Karpas-422 (cell line): ENCODE results near the gene GPR162. TPM values are rescaled to one million over a fixed set of nuclear protein-coding genes. Genes with fewer than 3 reads are reported as not detected.
A peak's percentile ranks its signal among the peaks of the same experiment; 100 is the strongest.

Experiments used
- DNase-seq: peaks from one replicate; pipeline ENCODE4 v3.0.0-alpha.2; 2015
- H2AFZ ChIP-seq: fragments of 200-600 bp; sonication (generic); 2 replicates; pipeline ENCODE4 v1.6.1; 2014; ENCODE audit warnings: antibody characterized with exemption, low read length, mixed read lengths
- H3K27ac ChIP-seq: fragments of 200-600 bp; sonication (generic); 2 replicates; pipeline ENCODE4 v1.5.1; 2014; ENCODE audit warnings: mild to moderate bottlenecking, low read length, moderate library complexity
- H3K27me3 ChIP-seq: fragments of 200-600 bp; sonication (generic); 2 replicates; pipeline ENCODE4 v1.6.1; 2014; ENCODE audit warnings: low read length, mixed read lengths
- H3K36me3 ChIP-seq: fragments of 200-600 bp; sonication (generic); 2 replicates; pipeline ENCODE4 v1.6.1; 2014; ENCODE audit warnings: low read length, mixed read lengths; ENCODE audit not compliant: insufficient read depth
- H3K4me1 ChIP-seq: fragments of 200-600 bp; sonication (generic); 2 replicates; pipeline ENCODE4 v1.6.1; 2014; ENCODE audit warnings: mild to moderate bottlenecking, low read length, mixed read lengths
- H3K4me2 ChIP-seq: fragments of 200-600 bp; sonication (generic); 2 replicates; pipeline ENCODE4 v1.6.1; 2014; ENCODE audit warnings: low read length, low read depth, mild to moderate bottlenecking; ENCODE audit not compliant: poor library complexity, severe bottlenecking
- H3K4me3 ChIP-seq: fragments of 200-600 bp; sonication (generic); 2 replicates; pipeline ENCODE4 v1.5.1; 2014; ENCODE audit warnings: mild to moderate bottlenecking, antibody characterized with exemption, low read length, mixed read lengths
- H3K79me2 ChIP-seq: fragments of 200-600 bp; sonication (generic); 2 replicates; pipeline ENCODE4 v1.6.1; 2014; ENCODE audit warnings: mild to moderate bottlenecking, low read length, mixed read lengths
- H3K9ac ChIP-seq: fragments of 200-600 bp; sonication (generic); 2 replicates; pipeline ENCODE4 v1.6.0; 2014; ENCODE audit warnings: low read length
- H3K9me2 ChIP-seq: fragments of 200-600 bp; sonication (generic), shearing (Covaris generic); replicated peaks from 2 replicates; pipeline ENCODE4 v1.6.0; 2014; ENCODE audit warnings: mild to moderate bottlenecking, low read length, moderate library complexity; ENCODE audit not compliant: insufficient read depth
- H3K9me3 ChIP-seq: fragments of 300-700, 200-600 bp; sonication (generic); 2 replicates; pipeline ENCODE4 v1.6.1; 2014; ENCODE audit warnings: low read length, mixed read lengths
- H4K20me1 ChIP-seq: fragments of 200-600 bp; sonication (generic); 2 replicates; pipeline ENCODE4 v1.6.1; 2014; ENCODE audit warnings: mild to moderate bottlenecking, antibody characterized with exemption, low read length, low read depth; ENCODE audit not compliant: insufficient read depth
- total RNA-seq: library from RNA; depleted of rRNA; stranded (reverse); fragments of >200 nt; shearing (Covaris generic); gene quantifications from 2 replicates; pipeline ENCODE4 v1.2.3, GENCODE V29; 2014; ENCODE audit warnings: low replicate concordance

Gene GPR162
- total RNA-seq, 1 experiment from 2014 or later = not detected

DNA sequence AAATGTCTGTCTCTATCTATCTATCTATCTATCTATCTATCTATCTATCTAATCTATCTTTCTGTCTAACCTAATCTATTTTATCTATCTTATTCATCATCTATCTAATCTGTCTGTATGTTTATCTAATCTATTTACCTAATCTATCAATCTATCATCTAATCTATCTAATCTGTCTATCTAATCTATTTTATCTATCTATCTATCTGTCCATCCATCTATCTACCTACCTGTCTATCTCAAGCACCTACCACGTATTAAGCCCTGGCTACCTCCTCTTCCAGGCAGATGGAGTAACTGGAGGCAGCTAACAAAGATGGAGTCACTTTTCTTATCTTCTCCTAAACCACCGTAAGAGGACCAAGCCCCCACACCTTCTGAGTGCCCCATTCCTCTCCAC lies 26.5 kb upstream of the GPR162 start:
- H3K9ac ChIP-seq = no peak overlapping the region
- no peak overlapping the region for H3K4me3 ChIP-seq
- no peak overlapping the region for H2AFZ ChIP-seq
- no peaks in the 10 kb centered on the region for H4K20me1 ChIP-seq
- H3K4me2 ChIP-seq = no peak overlapping the region
- H3K4me1 ChIP-seq = peaks cover 13% of the 10 kb centered on the region
- no peak overlapping the region for H3K27ac ChIP-seq
- no peaks in the 10 kb centered on the region for H3K9me2 ChIP-seq
- H3K9me3 ChIP-seq = no peaks in the 10 kb centered on the region
- no peaks in the 10 kb centered on the region for H3K27me3 ChIP-seq
- no peaks in the 10 kb centered on the region for H3K36me3 ChIP-seq
- H3K79me2 ChIP-seq = no peaks in the 10 kb centered on the region
- DNase-seq = no peak

DNA sequence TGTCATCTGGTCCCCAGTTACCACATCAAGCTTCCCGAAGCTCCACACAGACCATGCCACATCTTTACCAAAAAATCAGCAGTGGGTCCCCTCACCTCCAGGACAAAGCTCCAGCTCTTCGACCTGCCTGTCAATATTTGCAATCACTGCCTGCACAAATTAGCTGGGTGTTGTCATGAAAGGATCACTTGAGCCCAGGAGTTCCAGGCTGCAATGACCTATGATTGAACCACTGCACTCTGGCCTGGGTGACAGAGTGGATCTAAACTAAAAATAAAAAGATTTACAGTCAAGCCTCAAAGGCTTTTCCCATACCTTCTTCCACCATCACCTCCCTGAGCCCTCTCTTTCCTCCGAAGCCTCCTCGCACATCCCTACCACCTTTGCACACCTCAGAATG lies 25.0 kb upstream of the GPR162 start:
- Histone ChIP-seq H4K20me1 (no peaks in the 10 kb centered on the region), H3K9ac (no peak overlapping the region), H2AFZ (no peak overlapping the region), H3K79me2 (no peaks in the 10 kb centered on the region), H3K36me3 (no peaks in the 10 kb centered on the region), H3K27me3 (no peaks in the 10 kb centered on the region), H3K4me1 (peaks cover 13% of the 10 kb centered on the region), H3K9me2 (no peaks in the 10 kb centered on the region), H3K27ac (no peak overlapping the region), H3K4me2 (no peak overlapping the region), H3K4me3 (no peak overlapping the region), H3K9me3 (no peaks in the 10 kb centered on the region)
- DNase-seq = no peak

DNA sequence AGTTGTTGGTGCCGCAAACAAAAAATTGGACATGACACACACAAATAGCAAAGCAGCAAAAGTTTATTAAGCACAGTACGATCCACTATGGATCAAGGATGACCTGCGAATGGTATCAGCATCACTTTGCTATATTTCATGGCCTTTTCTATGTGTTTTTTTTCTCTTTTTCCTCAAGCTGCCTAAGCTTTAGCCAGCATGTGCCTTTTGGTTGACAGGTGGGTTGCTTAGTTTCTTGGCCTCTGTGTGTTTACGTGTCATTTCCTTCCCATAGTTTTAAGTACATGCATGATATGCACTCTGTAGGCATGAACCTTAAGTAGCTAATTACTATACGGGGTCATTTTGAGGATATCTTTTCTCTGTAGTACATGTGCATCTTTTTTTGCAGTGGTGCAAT lies 22.5 kb upstream of the GPR162 start:
- no peak overlapping the region for H3K4me2 ChIP-seq
- H3K4me1 ChIP-seq = no peaks in the 10 kb centered on the region
- no peak for DNase-seq
- no peaks in the 10 kb centered on the region for H3K36me3 ChIP-seq
- H3K27ac ChIP-seq = no peak overlapping the region
- H3K79me2 ChIP-seq = no peaks in the 10 kb centered on the region
- H3K27me3 ChIP-seq = no peaks in the 10 kb centered on the region
- no peak overlapping the region for H2AFZ ChIP-seq
- H3K9ac ChIP-seq = no peak overlapping the region
- no peak overlapping the region for H3K4me3 ChIP-seq
- H3K9me2 ChIP-seq = no peaks in the 10 kb centered on the region
- no peaks in the 10 kb centered on the region for H3K9me3 ChIP-seq
- H4K20me1 ChIP-seq = no peaks in the 10 kb centered on the region

GRCh38 chr12:6807170-6807569 lies 14.5 kb upstream of the GPR162 start:
- no peak overlapping the region for H3K4me2 ChIP-seq
- no peak overlapping the region for H3K27ac ChIP-seq
- H3K36me3 ChIP-seq = no peaks in the 10 kb centered on the region
- no peak overlapping the region for H2AFZ ChIP-seq
- no peak for DNase-seq
- no peaks in the 10 kb centered on the region for H3K9me2 ChIP-seq
- H3K9me3 ChIP-seq = no peaks in the 10 kb centered on the region
- H4K20me1 ChIP-seq = no peaks in the 10 kb centered on the region
- H3K4me3 ChIP-seq = no peak overlapping the region
- H3K27me3 ChIP-seq = no peaks in the 10 kb centered on the region
- no peak overlapping the region for H3K9ac ChIP-seq
- no peaks in the 10 kb centered on the region for H3K4me1 ChIP-seq
- no peaks in the 10 kb centered on the region for H3K79me2 ChIP-seq

DNA sequence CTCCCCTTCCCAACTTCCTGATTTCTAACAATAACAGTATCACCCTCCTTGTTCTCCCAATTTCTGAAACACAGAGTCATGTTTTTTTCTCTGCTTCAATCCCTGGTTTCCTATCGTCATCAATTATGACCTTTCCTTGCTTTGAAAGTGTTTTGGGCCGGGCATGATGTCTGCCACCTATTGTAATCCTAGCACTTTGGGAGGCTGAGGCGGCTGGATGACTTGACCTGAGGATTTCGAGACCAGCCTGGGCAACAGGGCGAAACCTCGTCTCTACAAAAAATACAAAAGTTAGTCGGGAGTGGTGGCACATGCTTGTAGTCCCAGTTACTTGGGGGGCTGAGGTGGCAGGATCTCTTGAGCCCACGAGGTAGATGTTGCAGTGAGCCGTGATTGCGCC lies 12.6 kb upstream of the GPR162 start:
- no peaks in the 10 kb centered on the region for H3K36me3 ChIP-seq
- H3K79me2 ChIP-seq = no peaks in the 10 kb centered on the region
- no peak overlapping the region for H3K27ac ChIP-seq
- H3K9me2 ChIP-seq = no peaks in the 10 kb centered on the region
- H3K9ac ChIP-seq = no peak overlapping the region
- H4K20me1 ChIP-seq = no peaks in the 10 kb centered on the region
- DNase-seq = no peak
- H3K4me1 ChIP-seq = peaks cover 3% of the 10 kb centered on the region; the same call in 1 of the 2 replicates
- no peak overlapping the region for H3K4me2 ChIP-seq
- H3K4me3 ChIP-seq = no peak overlapping the region
- no peaks in the 10 kb centered on the region for H3K27me3 ChIP-seq
- H3K9me3 ChIP-seq = no peaks in the 10 kb centered on the region
- no peak overlapping the region for H2AFZ ChIP-seq

DNA sequence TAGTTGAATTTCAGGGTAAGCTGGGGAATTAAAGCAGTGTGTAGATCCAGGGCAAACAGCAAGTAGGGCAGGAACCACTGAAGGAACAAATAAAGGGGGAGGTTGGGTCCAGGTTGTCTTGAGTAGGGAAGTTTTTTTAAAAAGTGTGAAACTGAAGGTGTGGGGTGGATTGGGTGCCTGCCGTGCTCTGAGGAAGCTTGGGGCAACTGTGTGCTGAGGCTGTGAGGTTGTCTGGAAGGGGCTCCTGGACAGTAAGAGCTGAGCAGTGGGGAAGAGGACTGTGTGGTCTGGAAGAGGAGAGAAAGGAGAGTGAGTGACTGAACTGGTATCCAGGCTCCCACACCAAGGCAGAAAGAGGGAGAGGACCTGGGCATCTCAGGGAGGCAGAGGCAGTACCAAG lies 10.9 kb upstream of the GPR162 start:
- peaks cover 3% of the 10 kb centered on the region; the same call in 1 of the 2 replicates for H3K4me1 ChIP-seq
- H3K27ac ChIP-seq = no peak overlapping the region
- no peaks in the 10 kb centered on the region for H3K9me3 ChIP-seq
- no peaks in the 10 kb centered on the region for H3K36me3 ChIP-seq
- no peaks in the 10 kb centered on the region for H4K20me1 ChIP-seq
- H3K79me2 ChIP-seq = no peaks in the 10 kb centered on the region
- H3K27me3 ChIP-seq = no peaks in the 10 kb centered on the region
- H3K9ac ChIP-seq = no peak overlapping the region
- H3K9me2 ChIP-seq = no peaks in the 10 kb centered on the region
- no peak for DNase-seq
- no peak overlapping the region for H3K4me2 ChIP-seq
- H3K4me3 ChIP-seq = no peak overlapping the region
- H2AFZ ChIP-seq = 0 out of 2 replicates have a peak overlapping the region, but pooled peaks have one; percentile 23

- Histone ChIP-seq H3K4me3 (no peak overlapping the region), H3K36me3 (no peaks in the 10 kb centered on the region), H3K27me3 (no peaks in the 10 kb centered on the region), H3K9me2 (no peaks in the 10 kb centered on the region), H3K27ac (no peak overlapping the region), H3K9ac (no peak overlapping the region), H4K20me1 (no peaks in the 10 kb centered on the region), H3K4me1 (peaks cover 3% of the 10 kb centered on the region; the same call in 1 of the 2 replicates), H3K4me2 (no peak overlapping the region), H3K79me2 (no peaks in the 10 kb centered on the region), H3K9me3 (no peaks in the 10 kb centered on the region), H2AFZ (no peak overlapping the region)
- no peak for DNase-seq
These were observed 8.3 kb upstream of the GPR162 start for GRCh38 chr12:6813363-6813762.

DNA sequence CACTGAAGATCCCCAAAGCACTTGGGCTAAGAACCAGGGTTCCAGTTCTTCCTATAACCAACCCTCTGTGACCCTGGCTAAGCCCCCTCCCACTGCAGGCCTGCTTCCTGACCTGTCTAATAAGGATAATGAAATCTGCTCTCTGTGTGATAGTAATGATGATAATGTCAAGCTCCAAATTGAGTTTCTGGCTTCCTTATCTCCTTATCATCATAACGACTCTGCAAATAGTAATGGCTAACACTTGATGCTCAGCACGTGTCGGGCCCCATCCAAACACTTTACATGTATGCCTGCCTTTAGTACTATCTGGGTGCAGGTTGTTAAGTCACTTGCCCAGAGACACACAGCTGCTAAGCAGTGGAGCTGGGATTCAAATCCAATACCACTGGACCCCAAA lies 5.0 kb upstream of the GPR162 start:
- H3K4me2 ChIP-seq = no peak overlapping the region
- no peaks in the 10 kb centered on the region for H3K9me3 ChIP-seq
- DNase-seq = no peak
- H3K79me2 ChIP-seq = no peaks in the 10 kb centered on the region
- no peak overlapping the region for H3K4me3 ChIP-seq
- peaks cover 10% of the 10 kb centered on the region; the same call in 1 of the 2 replicates for H3K4me1 ChIP-seq
- no peaks in the 10 kb centered on the region for H3K36me3 ChIP-seq
- no peaks in the 10 kb centered on the region for H3K27me3 ChIP-seq
- no peak overlapping the region for H3K27ac ChIP-seq
- H3K9me2 ChIP-seq = no peaks in the 10 kb centered on the region
- H2AFZ ChIP-seq = no peak overlapping the region
- H4K20me1 ChIP-seq = no peaks in the 10 kb centered on the region
- H3K9ac ChIP-seq = no peak overlapping the region

GRCh38 chr12:6817098-6817497 lies 4.5 kb upstream of the GPR162 start:
- no peak overlapping the region for H3K4me2 ChIP-seq
- H3K9ac ChIP-seq = no peak overlapping the region
- no peaks in the 10 kb centered on the region for H3K79me2 ChIP-seq
- H3K9me2 ChIP-seq = no peaks in the 10 kb centered on the region
- H4K20me1 ChIP-seq = no peaks in the 10 kb centered on the region
- H2AFZ ChIP-seq = no peak overlapping the region
- H3K9me3 ChIP-seq = no peaks in the 10 kb centered on the region
- H3K4me1 ChIP-seq = peaks cover 10% of the 10 kb centered on the region; the same call in 1 of the 2 replicates
- no peak for DNase-seq
- no peak overlapping the region for H3K27ac ChIP-seq
- H3K4me3 ChIP-seq = no peak overlapping the region
- H3K27me3 ChIP-seq = no peaks in the 10 kb centered on the region
- H3K36me3 ChIP-seq = no peaks in the 10 kb centered on the region
